Skeletal muscle cell (primary cell): Measurements from ENCODE around the gene TPST1.
"Not testable (repeated sequence)": the region's sequence is repeated elsewhere in the genome, so short reads cannot be mapped to it uniquely, and the experiment has no call there.

Experiments
- DNase-seq: peaks from one replicate; pipeline ENCODE4 v3.0.0-alpha.2; 2010; ENCODE audit warnings: low read depth
- H3K4me3 ChIP-seq: 2 replicates; pipeline ENCODE4 v1.5.1; 2011; ENCODE audit warnings: low read depth, mild to moderate bottlenecking, control low read depth, low read length, moderate library complexity

Gene TPST1

GRCh38 chr7:66319407-66319979 lies 114.4 kb downstream of the TPST1 start:
- H3K4me3 ChIP-seq: no peak overlapping the region
- no peak for DNase-seq

- H3K4me3 ChIP-seq: no peak overlapping the region
- no peak for DNase-seq
Observed at GRCh38 chr7:66321283-66321682, 116.1 kb downstream of the TPST1 start.

- no peak overlapping the region for H3K4me3 ChIP-seq
- no peak for DNase-seq
Observed at GRCh38 chr7:66323114-66323796, 118.1 kb downstream of the TPST1 start.

GRCh38 chr7:66324985-66325384 lies 119.9 kb downstream of the TPST1 start:
- DNase-seq, H3K4me3 ChIP-seq: not testable (repeated sequence)

GRCh38 chr7:66326501-66327215 lies 121.5 kb downstream of the TPST1 start:
- DNase-seq: peak; percentile 21
- no peak overlapping the region for H3K4me3 ChIP-seq

GRCh38 chr7:66330961-66331360 lies 125.8 kb downstream of the TPST1 start:
- DNase-seq: no peak
- no peak overlapping the region for H3K4me3 ChIP-seq

GRCh38 chr7:66331883-66332282 lies 126.7 kb downstream of the TPST1 start:
- H3K4me3 ChIP-seq: no peak overlapping the region
- DNase-seq: no peak

- no peak overlapping the region for H3K4me3 ChIP-seq
- no peak for DNase-seq
Observed at GRCh38 chr7:66333443-66333842, 128.3 kb downstream of the TPST1 start.

- no peak for DNase-seq
- no peak overlapping the region for H3K4me3 ChIP-seq
Observed at GRCh38 chr7:66335318-66335717, 130.2 kb downstream of the TPST1 start.

GRCh38 chr7:66336760-66337159 lies 131.6 kb downstream of the TPST1 start:
- H3K4me3 ChIP-seq: no peak overlapping the region
- no peak for DNase-seq

- no peak for DNase-seq
- no peak overlapping the region for H3K4me3 ChIP-seq
Observed at GRCh38 chr7:66339141-66339540, 134.0 kb downstream of the TPST1 start.

- peak; percentile 57 for DNase-seq
- H3K4me3 ChIP-seq: no peak overlapping the region
Observed at GRCh38 chr7:66344166-66344565, 139.0 kb downstream of the TPST1 start.

- no peak overlapping the region for H3K4me3 ChIP-seq
- DNase-seq: no peak
Observed at GRCh38 chr7:66348531-66348930, 143.4 kb downstream of the TPST1 start.

- H3K4me3 ChIP-seq: no peak overlapping the region
- no peak for DNase-seq
Observed at GRCh38 chr7:66348959-66349358, 143.8 kb downstream of the TPST1 start.

GRCh38 chr7:66352071-66352470 lies 146.9 kb downstream of the TPST1 start:
- DNase-seq: no peak

GRCh38 chr7:66353547-66353946 lies 148.4 kb downstream of the TPST1 start:
- peak; percentile 48 for DNase-seq

More at GRCh38 chr7:66352071-66352470, 146.9 kb downstream of the TPST1 start:
- no peak overlapping the region for H3K4me3 ChIP-seq

GRCh38 chr7:66355756-66356155 lies 150.6 kb downstream of the TPST1 start:
- H3K4me3 ChIP-seq: no peak overlapping the region
- no peak for DNase-seq

More at GRCh38 chr7:66353547-66353946, 148.4 kb downstream of the TPST1 start:
- no peak overlapping the region for H3K4me3 ChIP-seq

- no peak for DNase-seq
- H3K4me3 ChIP-seq: no peak overlapping the region
Observed at GRCh38 chr7:66356277-66356721, 151.2 kb downstream of the TPST1 start.

GRCh38 chr7:66357087-66357486 lies 152.0 kb downstream of the TPST1 start:
- no peak for DNase-seq
- no peak overlapping the region for H3K4me3 ChIP-seq

GRCh38 chr7:66359656-66360211 lies 154.6 kb downstream of the TPST1 start:
- H3K4me3 ChIP-seq: no peak overlapping the region
- DNase-seq: no peak
